Hematopoietic multipotent progenitor cell treated with erythropoietin and hydrocortisone succinate and interleukin-3 and kit ligand, for 17 days (in vitro differentiated cells): ENCODE data around the gene PSAT1.

ENCODE experiments used
- DNase-seq: peaks from one replicate; pipeline ENCODE4 v3.0.0-alpha.2; 2015; ENCODE audit warnings: low spot score

The PSAT1 gene

GRCh38 chr9:78319197-78320029 is 22.5 kb downstream of the PSAT1 start:
- DNase-seq: no peak

- no peak for DNase-seq
Measured at GRCh38 chr9:78320030-78320693, 23.2 kb downstream of the PSAT1 start.

GRCh38 chr9:78320875-78321496 is 24.1 kb downstream of the PSAT1 start:
- DNase-seq: no peak

GRCh38 chr9:78321505-78321904 is 24.6 kb downstream of the PSAT1 start:
- no peak for DNase-seq

- no peak for DNase-seq
Measured at GRCh38 chr9:78324068-78324650, 27.2 kb downstream of the PSAT1 start.

GRCh38 chr9:78324682-78325081 is 27.8 kb downstream of the PSAT1 start:
- no peak for DNase-seq

- no peak for DNase-seq
Measured at GRCh38 chr9:78325343-78325742, 28.4 kb downstream of the PSAT1 start.

- no peak for DNase-seq
Measured at GRCh38 chr9:78325846-78326360, 29.0 kb downstream of the PSAT1 start.

GRCh38 chr9:78326564-78326963 is 29.6 kb downstream of the PSAT1 start:
- DNase-seq: no peak

GRCh38 chr9:78332381-78332780 is 35.5 kb downstream of the PSAT1 start:
- no peak for DNase-seq

GRCh38 chr9:78348848-78349247 is 51.9 kb downstream of the PSAT1 start:
- DNase-seq: no peak

GRCh38 chr9:78351816-78352215 is 54.9 kb downstream of the PSAT1 start:
- no peak for DNase-seq

- DNase-seq: no peak
Measured at GRCh38 chr9:78354324-78354973, 57.5 kb downstream of the PSAT1 start.

- no peak for DNase-seq
Measured at GRCh38 chr9:78354989-78355388, 58.1 kb downstream of the PSAT1 start.

- DNase-seq: no peak
Measured at GRCh38 chr9:78356634-78357033, 59.7 kb downstream of the PSAT1 start.

- no peak for DNase-seq
Measured at GRCh38 chr9:78357165-78357873, 60.4 kb downstream of the PSAT1 start.

GRCh38 chr9:78358329-78359051 is 61.6 kb downstream of the PSAT1 start:
- no peak for DNase-seq

GRCh38 chr9:78363221-78363620 is 66.3 kb downstream of the PSAT1 start:
- no peak for DNase-seq

- DNase-seq: no peak
Measured at GRCh38 chr9:78365748-78366697, 69.1 kb downstream of the PSAT1 start.
